NCI-H2227 treated with DMSO at 0.1 percent for 48 hours (cell line): ENCODE data around the gene VAMP2.
A peak's percentile ranks its signal among the peaks of the same experiment; 100 is the strongest.

Experiments used
- DNase-seq: peaks from one replicate; lab custom pipeline; 2025; lab: John Stamatoyannopoulos, UW

The VAMP2 gene

DNA sequence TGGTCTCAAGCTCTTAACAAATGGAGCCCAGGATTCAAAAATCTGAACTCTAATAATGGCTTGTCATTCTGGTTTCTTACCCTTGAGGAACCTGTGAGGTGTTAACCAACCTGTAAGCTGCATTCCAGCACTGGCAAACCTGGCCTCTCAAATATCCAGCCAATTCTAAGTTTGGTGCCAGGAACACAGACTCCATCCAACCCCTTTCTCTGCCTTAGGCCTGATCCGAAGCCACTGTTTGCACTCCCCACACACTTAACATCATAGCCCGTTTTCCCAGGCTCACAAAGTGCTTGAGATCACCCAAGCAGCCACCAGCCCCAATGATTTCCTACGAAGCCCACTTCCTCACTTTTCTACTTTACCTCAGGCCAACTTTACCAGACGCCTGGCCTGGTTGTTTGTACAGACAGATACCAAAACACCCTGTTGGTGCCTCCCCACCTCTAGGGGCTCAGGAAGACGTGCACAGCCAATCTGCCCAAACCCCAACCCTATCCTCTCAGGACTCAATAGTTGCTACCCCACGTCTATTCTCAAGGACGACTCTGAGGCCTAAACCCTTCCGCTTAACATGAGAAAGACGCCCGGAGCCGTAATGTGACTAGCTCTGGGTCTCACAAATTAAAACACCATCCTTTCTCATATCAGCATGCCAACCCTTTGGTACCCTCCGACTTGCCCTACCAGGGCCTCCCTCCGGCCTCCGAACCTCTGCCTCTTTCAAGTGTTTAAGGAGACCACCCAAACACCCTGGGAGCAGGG, 7.3 kb downstream of the VAMP2 start:
- DNase-seq, result no peak

- no peak for DNase-seq
Observed at GRCh38 chr17:8154608-8155155, 8.1 kb downstream of the VAMP2 start.

DNA sequence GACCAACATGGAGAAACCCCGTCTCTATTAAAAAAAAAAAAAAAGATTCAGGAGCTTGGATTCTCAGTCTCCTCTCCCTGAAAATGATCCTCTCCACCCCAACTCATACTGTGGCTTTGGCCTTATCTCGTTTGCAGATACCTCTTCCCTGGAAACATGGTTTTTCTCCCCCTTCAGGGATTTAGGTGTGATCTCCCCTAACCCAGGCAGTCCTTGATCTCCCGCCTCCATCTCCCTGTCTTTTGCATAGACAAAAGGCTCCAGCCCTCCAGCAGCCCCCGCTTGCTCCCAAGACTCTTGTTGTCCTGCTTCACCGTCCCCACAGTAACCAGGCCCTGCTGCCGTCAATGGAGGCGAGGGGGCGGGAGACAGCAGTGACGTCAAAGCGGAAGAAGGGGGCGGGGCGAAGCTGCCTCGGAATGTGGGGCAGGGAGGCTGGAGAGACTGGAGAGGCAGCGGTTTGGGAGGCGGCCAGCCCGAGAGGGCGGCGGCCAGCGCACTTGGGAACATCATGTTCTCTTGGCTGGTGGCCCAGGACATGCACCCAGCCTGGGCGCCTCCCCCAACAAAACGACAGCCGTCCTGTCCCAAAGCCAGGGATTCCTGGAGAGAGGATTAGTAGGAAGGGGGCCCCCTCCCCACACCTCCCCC, 8.7 kb downstream of the VAMP2 start:
- DNase-seq, result peak; percentile 82

DNA sequence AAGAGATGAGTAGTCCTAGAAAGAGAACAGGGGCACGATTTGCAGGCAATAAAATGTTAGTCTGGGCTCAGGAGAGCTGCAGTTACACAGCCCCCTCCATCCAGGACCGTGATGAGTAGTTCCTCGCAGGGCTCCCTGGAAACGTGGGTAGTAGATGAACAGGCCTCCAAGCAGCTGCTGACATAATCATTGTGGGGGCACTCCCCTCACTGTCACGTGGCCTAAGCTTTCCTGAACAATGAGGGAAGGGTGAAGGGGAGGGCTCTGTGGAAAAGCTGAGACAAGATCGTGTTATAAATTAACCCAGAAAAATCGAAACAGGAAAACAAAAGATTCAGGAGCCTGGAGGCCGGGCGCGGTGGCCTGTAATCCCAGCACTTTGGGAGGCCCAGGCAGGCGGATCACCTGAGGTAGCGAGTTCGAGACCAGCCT, 9.2 kb downstream of the VAMP2 start:
- no peak for DNase-seq

GRCh38 chr17:8153031-8153451, 9.7 kb downstream of the VAMP2 start:
- DNase-seq, result no peak

DNA sequence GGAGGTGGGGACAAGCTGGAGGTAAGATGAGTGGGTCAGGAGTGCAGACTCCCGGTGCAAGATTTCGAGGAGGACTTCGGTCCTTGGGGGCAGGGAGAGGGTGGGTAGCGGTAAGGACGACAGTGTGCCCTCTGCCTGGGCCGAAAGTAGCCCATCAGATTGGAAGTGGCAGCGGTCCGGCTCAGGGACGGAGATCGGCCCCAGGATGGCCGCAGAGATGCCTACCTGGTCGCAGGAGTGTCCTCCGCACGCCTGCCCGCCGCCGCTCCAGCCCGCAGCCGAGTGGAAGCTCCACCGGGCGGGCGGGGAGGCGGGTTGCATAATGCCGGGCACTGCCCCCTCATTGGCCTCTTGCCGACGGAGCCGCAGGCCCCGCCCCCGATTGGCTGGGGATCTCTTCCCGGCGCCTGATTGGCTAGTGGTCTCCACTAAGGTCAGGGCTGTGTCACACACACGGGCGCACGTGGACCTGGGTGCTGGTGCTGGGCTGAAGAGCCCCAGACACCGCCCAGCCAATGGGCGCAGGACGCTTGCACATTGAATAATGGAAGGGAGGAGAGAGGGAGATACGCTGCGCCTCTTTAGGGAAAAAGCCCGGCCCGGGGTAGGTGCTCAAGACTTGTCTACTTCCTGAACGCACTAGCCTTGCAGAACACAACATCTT, 10.5 kb downstream of the VAMP2 start, which contains the start of gene PER1:
TSS of gene PER1 (minus strand) at position 293 of the 664 bp plus-strand sequence. CDS start 1,698 bp downstream, outside the sequence.
- peak; percentile 83 for DNase-seq

DNA sequence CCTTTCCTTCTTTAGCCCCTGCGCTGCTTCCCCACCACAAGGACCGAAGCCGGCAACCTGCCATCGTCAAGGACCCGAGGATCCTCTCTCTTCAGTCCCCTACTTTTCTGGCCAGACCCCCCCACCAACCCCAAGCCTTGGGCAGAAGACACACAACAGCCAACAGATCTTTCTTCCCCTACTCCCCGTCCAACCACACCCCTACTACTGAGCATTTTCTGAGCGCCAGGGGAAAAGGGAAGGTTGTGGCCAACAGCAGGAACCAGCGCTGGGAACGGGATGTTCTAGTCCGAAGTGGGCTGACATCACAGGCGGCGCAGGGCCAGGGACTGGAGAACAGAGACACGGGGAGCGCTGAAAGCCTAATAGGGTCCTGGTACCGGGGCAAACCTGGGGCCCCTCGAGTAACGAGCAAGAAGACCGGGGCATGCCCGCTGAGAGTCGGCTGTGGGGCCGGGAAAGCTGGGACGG, 11.1 kb downstream of the VAMP2 start:
- no peak for DNase-seq

DNA sequence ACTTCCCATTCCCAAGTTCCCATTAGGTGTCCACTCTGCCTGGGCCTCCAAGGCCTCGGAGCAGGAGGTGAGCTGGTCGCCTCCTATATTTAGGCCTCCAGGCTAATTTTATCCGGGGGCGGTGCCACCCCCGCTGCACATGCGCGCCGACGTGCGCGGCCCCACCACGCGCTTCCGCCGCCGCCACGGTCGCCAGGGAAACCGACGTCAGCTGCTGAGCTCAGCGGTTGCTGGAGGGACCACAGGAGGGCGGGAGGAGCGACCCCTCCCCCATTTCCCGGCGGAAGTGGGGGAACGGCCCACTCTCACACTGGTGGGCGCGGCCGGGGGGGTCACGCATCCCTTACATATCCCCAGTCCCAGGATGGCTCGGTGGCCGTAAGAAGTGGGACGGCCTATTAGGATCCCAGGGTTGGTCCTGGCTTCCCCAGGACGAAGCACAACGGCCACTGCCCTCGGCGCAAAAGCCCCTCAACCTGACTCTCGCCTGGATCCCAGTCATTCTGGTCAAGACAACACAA, 11.6 kb downstream of the VAMP2 start:
- peak; percentile 76 for DNase-seq

GRCh38 chr17:8150194-8151119, 12.3 kb downstream of the VAMP2 start:
- DNase-seq, result no peak

DNA sequence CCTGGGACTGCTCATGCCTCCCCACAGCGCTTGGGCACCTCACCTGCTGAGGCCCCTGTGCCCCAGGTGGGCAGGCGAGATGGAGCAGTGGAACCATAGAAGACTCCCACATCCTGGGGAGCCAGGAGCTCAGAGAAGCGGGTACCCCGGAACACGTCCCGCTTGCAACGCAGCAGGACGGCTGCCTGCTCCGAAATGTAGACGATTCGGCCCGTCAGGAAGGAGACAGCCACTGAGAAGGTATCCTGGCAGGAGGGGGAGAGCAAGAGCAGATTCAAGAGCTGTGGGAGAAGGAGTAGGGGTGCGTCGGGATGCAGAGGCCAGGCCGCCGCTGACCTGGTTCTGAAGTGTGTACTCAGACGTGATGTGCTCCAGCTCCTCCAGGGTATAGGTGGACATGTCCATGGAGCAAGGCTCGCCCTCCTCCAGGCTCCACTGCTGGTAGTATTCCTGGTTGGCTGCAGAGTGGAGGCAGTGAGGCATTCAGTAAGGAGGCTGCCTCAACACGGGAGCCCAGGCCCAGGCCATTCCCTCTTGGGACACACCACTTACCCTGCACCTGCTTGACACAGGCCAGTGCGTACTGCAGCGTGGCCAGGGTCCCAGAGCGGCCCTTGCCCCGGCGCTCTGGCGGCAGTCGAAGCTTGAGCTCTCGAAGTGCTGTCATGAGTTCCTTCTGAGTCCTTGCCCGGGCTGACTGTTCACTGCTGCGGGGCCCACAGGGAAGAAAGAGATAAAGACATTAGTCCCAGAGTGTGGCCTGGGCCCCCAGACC, 13.1 kb downstream of the VAMP2 start:
- DNase-seq, result no peak

DNA sequence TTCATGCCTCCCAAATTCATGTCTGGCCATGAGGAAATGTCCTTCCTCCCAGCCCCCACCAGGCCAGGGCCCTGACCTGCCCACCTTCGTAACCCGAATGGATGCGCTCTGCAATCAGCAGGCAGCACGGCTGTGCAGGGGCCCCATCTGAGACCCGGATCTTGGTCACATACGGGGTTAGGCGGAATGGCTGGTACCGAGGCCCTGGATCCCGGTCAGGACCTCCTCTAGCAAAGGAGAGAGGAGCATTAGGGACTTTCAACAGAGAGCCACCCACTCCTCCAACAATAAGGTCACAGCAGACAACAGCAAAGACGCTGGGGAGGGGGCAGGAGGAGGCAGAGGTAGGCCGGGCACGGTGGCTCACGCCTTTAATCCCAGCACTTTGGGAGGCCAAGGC, 14.2 kb downstream of the VAMP2 start:
- no peak for DNase-seq

GRCh38 chr17:8147805-8148404, 14.8 kb downstream of the VAMP2 start:
- no peak for DNase-seq

- DNase-seq, result no peak
Observed at GRCh38 chr17:8147141-8147804, 15.5 kb downstream of the VAMP2 start.

DNA sequence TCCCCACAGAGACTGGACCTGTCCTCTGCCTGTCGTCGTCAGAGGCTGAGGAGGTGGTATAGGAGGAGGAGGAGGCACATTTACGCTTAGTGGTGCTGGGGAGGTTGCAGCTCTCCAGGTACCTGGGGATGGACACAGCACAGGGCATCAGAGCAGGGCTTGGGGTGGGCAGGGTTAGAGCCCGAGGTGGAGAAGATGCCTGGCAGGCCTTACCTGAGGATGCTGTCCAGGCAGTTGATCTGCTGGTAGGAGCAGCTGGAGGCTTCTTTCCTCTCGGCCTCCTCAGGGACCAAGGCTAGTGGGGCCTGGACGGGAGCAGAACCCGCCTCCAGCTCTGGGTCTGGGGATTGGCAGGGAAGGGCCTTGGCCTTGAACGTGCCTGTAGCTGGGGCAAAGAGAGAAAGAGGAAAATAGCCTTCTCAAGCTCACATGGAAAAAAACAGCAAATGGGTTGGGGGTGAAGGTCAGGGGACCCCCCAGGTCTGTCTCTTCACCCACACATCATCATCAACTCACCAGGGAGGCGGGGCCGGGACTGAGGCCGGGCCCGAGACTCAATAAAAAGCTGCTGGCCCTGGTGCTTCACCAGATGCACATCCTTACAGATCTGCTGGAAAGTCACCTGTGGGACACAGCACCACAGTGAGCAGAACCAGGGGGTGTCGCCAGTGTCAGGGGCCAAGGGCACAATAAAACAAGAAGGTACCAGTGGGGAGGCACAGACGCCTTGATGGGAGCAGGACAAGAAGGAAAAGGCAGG, 16.2 kb downstream of the VAMP2 start:
- DNase-seq, result no peak

GRCh38 chr17:8145811-8146210, 16.9 kb downstream of the VAMP2 start:
- no peak for DNase-seq

- no peak for DNase-seq
Observed at GRCh38 chr17:8144401-8145231, 18.1 kb downstream of the VAMP2 start.

- DNase-seq, result no peak
Observed at GRCh38 chr17:8143581-8144400, 19.0 kb downstream of the VAMP2 start.
